Fibroblast of skin of left biceps (primary cell): Measurements from ENCODE around the gene CDH23.

Experiments
- DNase-seq, 2 experiments: peaks; one replicate each; pipeline ENCODE4 v3.0.0-alpha.2; 2013; ENCODE audit warnings: low read depth in 2 of 2

The CDH23 gene

DNA sequence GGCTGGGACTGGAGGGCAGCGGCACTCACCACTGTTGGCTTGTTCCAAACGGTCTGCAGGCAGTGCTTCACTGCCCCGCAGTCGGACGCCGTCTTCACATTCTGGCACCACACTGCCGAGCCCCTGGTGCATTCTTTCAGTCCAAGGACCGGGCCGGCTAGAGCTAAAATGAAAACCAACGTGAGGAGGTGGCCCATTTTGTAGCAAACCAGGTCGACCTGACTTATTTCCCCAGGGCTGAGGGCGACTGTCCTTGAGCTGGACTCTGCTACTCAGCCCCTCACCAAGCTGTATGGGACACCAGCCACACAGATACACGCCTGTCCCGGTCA, 437.6 kb downstream of the CDH23 start:
- DNase-seq: no peak

DNA sequence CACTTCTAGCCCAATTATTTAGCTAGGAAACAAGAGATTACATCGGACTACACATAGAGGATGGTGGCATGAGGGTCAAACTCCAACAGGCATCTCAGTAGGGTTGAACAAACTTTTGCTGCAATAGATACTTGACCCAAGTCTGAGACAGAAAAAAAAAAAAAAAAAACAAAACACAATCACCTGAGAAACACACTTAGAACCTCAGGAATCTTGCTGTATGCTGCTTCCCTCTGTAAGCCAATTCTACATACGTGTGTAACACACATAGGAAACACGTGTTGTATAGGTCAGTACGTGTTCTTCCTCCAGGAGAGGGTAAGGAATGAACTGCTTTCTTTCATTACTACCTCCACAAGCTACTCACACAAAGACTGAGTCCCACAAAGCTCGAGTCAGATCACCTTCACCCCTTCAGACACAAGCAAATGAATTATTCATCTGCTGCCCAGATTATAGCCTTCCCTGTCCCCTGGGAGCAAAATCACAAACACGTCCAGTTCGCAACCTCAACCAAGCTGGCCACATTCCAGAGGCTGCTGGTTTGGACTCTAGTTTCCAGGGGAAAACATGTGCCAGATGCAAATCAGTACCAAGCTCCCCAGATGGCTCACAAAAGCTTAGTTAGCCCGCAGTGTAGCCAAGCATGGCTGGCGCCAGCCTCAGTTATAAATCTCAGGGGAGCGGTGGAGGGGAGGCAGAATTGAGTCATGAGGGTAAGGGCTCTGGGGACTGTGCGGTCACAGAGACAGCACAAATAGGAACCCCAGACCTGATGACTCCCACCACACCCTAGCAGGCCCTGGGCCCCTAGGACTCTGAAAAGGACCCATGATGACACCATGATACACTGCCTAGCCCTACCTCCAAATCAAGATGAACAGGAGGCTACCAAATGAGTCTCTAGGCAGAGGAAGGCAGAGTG, 439.2 kb downstream of the CDH23 start:
- peak; percentile 61 to 64 for DNase-seq

DNA sequence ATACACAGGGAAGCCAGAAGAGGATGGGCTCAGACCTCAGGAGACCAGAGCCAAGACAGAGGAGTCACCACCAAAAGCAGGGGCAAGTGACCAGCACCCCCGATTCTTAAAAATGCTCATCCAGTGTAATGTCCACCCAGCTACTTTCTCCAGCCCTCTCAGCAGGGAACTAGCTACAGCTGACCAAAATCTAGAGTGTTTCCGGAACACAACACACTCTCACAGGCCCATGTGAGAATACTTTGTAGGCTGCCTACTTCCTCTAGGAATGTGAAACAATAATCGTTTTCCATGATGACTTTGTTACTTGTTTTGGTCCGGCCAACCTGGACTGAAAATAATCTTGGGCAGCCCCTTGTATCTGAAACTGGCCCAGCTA, 439.9 kb downstream of the CDH23 start:
- no peak for DNase-seq

DNA sequence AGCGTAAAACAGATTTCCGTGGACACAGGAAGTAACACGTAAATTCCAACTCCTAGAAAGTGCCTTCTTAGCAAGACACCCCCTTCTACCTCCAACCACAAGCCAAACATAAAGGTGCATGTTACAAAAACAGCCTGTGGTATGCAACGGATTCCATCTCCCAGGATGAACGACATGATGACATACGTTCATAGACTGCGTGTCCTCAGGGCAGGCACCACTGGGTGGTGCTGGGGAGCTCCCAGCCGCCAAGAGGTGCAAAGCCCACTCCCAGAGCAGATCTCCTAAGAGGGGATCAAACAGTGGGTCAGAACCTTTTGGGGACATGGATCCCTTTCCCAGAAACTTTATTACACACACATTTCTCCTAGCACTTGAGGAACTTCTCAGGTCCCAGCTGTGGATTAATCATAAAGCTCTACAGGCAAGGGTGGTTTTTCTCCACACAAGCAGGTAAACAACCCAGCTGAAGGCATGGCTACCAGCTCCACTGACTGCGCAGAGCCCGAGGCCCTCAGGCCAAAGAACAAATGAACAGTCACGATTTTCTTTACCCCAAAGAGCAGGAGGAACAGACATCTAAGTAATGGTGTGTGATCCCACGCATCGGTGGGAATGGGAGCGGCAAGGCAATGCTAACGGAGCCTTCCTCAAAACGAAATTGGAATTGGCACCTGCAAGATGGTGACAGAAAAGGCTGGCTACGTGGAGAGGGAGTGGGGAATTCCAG, 440.5 kb downstream of the CDH23 start:
- DNase-seq: no peak

- no peak for DNase-seq
Observed at GRCh38 chr10:71838264-71839211, 441.8 kb downstream of the CDH23 start.

DNA sequence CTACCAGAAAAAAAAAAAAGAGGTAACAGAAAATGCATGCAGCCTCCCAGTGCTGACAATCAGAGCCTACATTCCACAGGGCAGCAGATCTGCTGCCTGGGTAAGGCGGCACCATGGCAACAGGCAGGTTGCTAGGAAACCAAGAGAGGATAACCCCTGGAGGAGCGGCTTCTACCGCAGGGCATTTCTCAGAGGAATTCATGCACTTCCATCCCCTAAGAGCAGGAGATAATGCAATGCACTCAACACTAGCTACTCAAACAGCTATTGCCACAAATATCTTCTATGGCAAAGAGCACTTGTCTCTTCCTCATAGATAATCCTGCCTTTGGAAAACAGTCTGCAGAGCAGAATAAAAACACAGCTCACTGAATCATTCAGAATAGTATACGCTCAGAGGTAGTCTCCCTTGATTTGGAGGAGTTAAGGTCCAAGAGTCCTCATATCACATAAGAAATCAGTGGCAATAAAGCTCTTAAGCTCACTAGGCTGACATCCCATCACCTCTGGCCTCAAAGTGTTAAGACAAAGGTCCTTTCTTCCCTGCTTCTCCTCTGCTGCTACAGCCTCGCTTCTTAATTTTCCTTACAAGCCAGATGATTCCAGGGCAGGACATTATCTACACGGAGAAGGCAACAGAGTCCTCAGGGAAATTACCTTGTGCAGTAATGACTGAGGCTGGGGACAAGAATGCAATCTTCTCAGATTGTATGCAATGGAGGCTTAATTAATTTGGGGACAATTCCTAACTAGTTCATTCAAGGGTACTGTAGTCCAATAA, 443.6 kb downstream of the CDH23 start:
- DNase-seq: peak; percentile 86

GRCh38 chr10:71840958-71841335, 444.2 kb downstream of the CDH23 start:
- DNase-seq: no peak

DNA sequence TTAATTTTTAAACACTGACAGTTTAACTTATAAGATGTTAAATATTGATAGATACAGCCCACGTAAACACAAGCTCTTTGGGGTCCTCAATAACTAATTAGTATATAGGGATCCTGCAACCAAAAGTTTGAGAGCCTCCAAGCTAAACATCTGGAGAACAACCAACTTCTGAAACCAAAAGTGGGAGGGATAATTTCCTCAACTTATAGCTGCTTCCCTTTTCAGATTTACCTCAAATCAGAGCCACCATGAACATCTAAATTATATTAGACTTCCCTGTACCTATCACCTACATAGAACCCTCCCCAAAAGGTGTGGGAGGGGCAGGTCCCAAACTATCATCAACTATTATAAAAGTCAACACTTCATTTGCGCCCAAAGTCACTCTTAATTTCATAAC, 445.7 kb downstream of the CDH23 start:
- no peak for DNase-seq

DNA sequence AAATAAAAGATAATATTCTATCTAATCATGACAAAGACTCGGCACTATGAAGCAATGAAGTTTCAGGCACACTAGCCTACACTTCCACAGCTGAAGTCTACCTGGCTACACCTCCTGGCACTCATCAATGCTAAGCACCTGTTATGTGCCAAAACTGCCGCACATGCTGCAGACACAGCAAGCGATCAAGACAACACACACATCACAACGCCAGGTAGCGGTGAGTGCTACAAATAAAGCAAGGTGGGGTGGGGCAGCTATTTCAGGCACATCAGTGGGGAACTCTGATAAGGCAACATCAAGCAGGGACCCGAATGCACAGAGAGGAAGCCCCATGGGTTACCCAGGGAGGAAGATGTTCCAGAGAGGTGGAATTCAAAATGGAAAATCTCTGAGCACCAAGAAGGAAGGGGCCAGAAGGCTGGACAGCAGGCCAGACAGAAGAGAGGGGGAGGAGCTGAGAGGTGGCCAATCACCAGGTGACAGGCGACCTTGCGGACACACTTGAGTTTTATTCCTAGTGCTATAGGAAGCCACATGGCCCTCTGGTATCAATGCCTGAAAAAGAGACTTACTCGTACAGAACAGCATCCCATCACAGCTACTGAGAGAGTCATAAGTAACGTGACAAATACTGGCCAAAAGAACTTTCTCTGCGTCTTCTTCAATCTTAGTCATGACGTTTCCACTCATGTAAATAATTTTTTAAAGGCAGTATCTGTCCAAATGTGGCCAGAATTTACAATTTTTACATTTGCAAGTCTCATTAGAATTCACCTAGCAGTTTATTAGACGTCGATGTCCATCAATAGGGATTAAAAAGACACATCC, 446.4 kb downstream of the CDH23 start:
- no peak for DNase-seq

DNA sequence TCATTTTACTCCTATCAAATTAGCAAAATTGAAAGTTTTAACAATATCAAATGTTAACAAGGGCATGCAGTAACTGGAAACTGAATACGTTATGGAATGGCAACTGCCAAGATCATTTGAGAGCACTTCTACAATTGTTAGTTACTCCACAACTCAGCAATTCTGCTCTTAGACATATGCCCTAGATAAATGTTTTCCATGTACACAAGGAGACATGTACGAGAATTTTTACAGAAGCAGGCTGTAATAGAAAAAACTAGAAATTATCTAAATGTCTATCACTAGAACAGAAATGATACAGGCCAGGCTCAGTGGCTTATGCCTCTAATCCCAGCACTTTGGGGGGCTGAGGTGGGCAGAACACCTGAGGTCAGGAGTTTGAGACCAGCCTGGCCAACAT, 447.4 kb downstream of the CDH23 start:
- no peak for DNase-seq

GRCh38 chr10:71844695-71845094, 448.0 kb downstream of the CDH23 start:
- no peak for DNase-seq

DNA sequence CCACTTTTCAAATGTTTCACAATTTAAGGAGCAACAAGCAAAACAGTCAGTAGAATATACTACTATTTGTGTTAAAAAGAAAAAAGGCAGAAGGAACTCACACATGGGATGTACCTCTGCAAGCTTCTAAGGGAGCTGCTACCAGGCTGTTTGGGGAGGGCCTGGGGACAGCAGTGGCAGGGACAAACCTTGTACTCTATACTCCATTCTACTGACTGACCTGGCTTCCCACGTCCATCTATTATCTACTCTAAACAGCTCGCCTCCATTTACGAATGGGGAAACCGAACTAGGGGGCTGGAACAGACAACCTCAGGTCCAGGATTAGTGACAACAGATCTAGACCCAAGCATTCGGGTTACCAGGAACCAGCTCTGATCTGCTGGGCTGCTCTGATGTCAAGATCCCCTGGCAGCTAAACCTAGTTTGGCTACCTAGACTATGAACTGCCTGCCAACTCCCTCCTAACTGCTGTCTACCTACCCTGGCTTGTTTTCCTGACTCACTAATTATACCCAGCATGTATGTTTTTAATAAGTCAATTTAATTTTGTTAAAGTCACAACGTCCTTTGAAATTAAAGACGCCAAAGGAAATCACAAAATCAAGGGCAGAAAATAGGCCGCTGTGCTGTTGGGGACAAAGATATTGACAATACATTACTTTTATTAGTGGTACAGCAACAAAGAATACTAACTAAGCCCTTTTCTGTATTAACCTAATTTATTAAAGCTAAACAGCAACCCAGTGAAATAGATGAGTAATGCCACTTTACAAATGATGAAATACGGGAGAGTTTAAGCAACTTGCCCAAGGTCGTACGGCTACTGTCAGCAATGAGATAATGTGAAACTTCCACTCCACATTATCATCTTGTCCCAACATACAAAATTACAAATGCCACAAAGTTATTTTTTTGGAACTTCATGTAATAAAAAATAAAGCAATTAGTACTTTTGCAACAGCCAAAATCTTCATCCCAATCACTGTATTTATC, 449.0 kb downstream of the CDH23 start:
- DNase-seq: no peak

- no peak for DNase-seq
Observed at GRCh38 chr10:71846816-71847215, 450.1 kb downstream of the CDH23 start.

- no peak for DNase-seq
Observed at GRCh38 chr10:71847418-71847817, 450.7 kb downstream of the CDH23 start.

- no peak for DNase-seq
Observed at GRCh38 chr10:71848325-71849275, 451.9 kb downstream of the CDH23 start.

GRCh38 chr10:71849461-71849908, 452.8 kb downstream of the CDH23 start:
- no peak for DNase-seq

DNA sequence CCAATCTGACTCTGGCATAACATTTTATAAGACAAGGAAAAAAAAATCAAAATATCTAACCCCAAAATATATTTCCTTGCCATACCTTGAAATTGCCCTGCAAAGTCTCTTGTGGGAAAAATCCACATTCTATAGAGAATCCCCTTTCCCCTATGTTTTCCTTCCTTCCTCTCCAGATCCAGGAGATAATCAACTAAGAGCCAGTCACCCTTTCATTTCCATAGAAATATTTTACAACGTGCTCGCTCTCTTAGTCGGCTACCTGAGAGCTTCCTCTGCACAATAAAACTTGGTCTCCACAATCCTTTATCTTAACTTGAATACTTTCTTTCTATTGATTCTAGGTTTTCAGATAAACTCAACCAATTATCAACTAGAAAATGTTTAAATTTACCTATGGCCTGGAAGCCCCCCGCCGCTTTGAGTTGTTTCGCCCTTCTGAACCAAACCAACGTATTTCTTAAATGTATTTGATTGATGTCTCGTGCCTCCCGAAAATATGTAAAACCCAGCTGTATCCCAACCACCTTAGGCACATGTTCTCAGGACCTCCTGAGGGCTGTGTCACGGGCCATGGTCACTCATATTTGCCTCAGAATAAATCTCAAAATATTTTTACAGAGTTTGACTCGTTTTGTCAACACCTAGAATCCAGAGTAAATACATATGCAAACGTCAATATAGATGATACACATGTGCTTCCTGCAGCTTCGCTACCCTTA, 453.5 kb downstream of the CDH23 start:
- DNase-seq: no peak
